Measurements from ENCODE around the gene ATF7.

- no peak for TF ChIP-seq CTCF (IDR thresholded peaks at IDR 0.05; ENCODE audit: borderline replicate concordance, extremely low read depth, low read length, poor library complexity, severe bottlenecking)
- TF ChIP-seq EZH2 (IDR thresholded peaks at IDR 0.05; ENCODE audit: borderline replicate concordance, low read depth, low read length, severe bottlenecking), result no peak
Observed at GRCh38 chr12:53564941-53565340, 61.2 kb downstream of the ATF7 start.

All from DND-41 (cell line).